Left ventricle myocardium inferior (tissue), 1 donor: ENCODE data around the gene UNC13D. TPM values are rescaled to one million over a fixed set of nuclear protein-coding genes. Genes with fewer than 3 reads are reported as not detected.

Experiments used
- DNase-seq: peaks from one replicate; pipeline ENCODE4 v3.0.0-alpha.2; 2020
- H3K27ac ChIP-seq: fragments of 200-600 bp; replicated peaks from 2 replicates; pipeline ENCODE4 v1.8.0; 2021
- H3K27me3 ChIP-seq: fragments of 200-600 bp; 2 replicates; pipeline ENCODE4 v1.8.0; 2021; ENCODE audit warnings: low read depth
- H3K36me3 ChIP-seq: fragments of 200-600 bp; 2 replicates; pipeline ENCODE4 v1.8.0; 2021
- H3K4me1 ChIP-seq: fragments of 200-600 bp; 2 replicates; pipeline ENCODE4 v1.8.0; 2021
- H3K4me3 ChIP-seq: fragments of 200-600 bp; 2 replicates; pipeline ENCODE4 v1.8.0; 2021; ENCODE audit warnings: mild to moderate bottlenecking, moderate library complexity
- H3K9me3 ChIP-seq: fragments of 200-600 bp; replicated peaks from 2 replicates; pipeline ENCODE4 v1.8.0; 2021
- CTCF ChIP-seq: fragments of 200-600 bp; IDR thresholded peaks from 2 replicates; pipeline ENCODE4 v1.8.0; 2021; ENCODE audit warnings: antibody characterized with exemption, mild to moderate bottlenecking, borderline replicate concordance
- intact Hi-C: fragments of 100-400 bp; cut with micrococcal nuclease; formaldehyde crosslinking; loops from one replicate; pipeline ENCODE4 v1.11.0; 2022
- total RNA-seq: library from RNA; stranded (reverse); fragmentation: NEBNext Ultra II Directional; extraction: Animal tissue kit (Norgen Biotek cat#: 25700); gene quantifications from one replicate; pipeline ENCODE4 v1.2.1, GENCODE V29; 2021
- donor health status: DM: no; HTN: yes; CAD: no; lungs with severe emphysema.

Gene UNC13D
- total RNA-seq, 1 donor from 2014 or later = 13.3 TPM

GRCh38 chr17:75880266-75880665 lies 36.1 kb upstream of the UNC13D start:
- Histone ChIP-seq H3K4me3 (no peak overlapping the region), H3K36me3 (peaks cover 10% of the 10 kb centered on the region), H3K27ac (no peak overlapping the region), H3K4me1 (peaks cover 39% of the 10 kb centered on the region), H3K27me3 (no peaks in the 10 kb centered on the region), H3K9me3 (no peaks in the 10 kb centered on the region)
- intact Hi-C loops = no loop called here
- DNase-seq = no peak
- TF ChIP-seq CTCF = no peak

GRCh38 chr17:75878174-75878998 lies 34.2 kb upstream of the UNC13D start, which contains the start of gene TRIM47:
Gene TRIM47, minus strand, starts transcription at chr17:75878581. Its CDS starts 33 bp downstream, at chr17:75878548.
- H3K4me1 ChIP-seq = peaks cover 58% of the 10 kb centered on the region
- peaks cover 28% of the 10 kb centered on the region for H3K36me3 ChIP-seq
- peak; percentile 80 for DNase-seq
- no peaks in the 10 kb centered on the region for H3K27me3 ChIP-seq
- H3K9me3 ChIP-seq = no peaks in the 10 kb centered on the region
- intact Hi-C loops = no loop called here
- peak within 1 kb of the TSS; percentile 86 for H3K4me3 ChIP-seq
- peak; percentile 29 for TF ChIP-seq CTCF
- H3K27ac ChIP-seq = peak within 1 kb of the TSS; percentile 96

- Histone ChIP-seq H3K27ac (peak overlapping the region; percentile 96), H3K4me3 (peak overlapping the region; percentile 86), H3K9me3 (no peaks in the 10 kb centered on the region), H3K4me1 (peaks cover 64% of the 10 kb centered on the region), H3K36me3 (peaks cover 28% of the 10 kb centered on the region), H3K27me3 (no peaks in the 10 kb centered on the region)
- DNase-seq = peak; percentile 75
- intact Hi-C loops = no loop called here
- peak; percentile 67 for TF ChIP-seq CTCF
These were observed 33.6 kb upstream of the UNC13D start for GRCh38 chr17:75877752-75878173.

GRCh38 chr17:75876938-75877751 lies 32.9 kb upstream of the UNC13D start:
- TF ChIP-seq CTCF = no peak
- Histone ChIP-seq H3K9me3 (no peaks in the 10 kb centered on the region), H3K36me3 (peaks cover 28% of the 10 kb centered on the region), H3K4me3 (peak overlapping the region; percentile 86), H3K27ac (peak overlapping the region; percentile 96), H3K4me1 (peaks cover 70% of the 10 kb centered on the region), H3K27me3 (no peaks in the 10 kb centered on the region)
- DNase-seq = peak; percentile 96
- intact Hi-C loops = no loop called here

- intact Hi-C loops = no loop called here
- DNase-seq = peak; percentile 51
These were observed 32.2 kb upstream of the UNC13D start for GRCh38 chr17:75876190-75876937.

More at GRCh38 chr17:75876190-75876937, 32.2 kb upstream of the UNC13D start:
- H3K4me1 ChIP-seq = peaks cover 78% of the 10 kb centered on the region
- no peaks in the 10 kb centered on the region for H3K27me3 ChIP-seq
- H3K9me3 ChIP-seq = no peaks in the 10 kb centered on the region
- TF ChIP-seq CTCF = peak; percentile 10
- peaks cover 28% of the 10 kb centered on the region for H3K36me3 ChIP-seq
- H3K4me3 ChIP-seq = peak overlapping the region; percentile 86
- peak overlapping the region; percentile 96 for H3K27ac ChIP-seq
